GM19452 (cell line): ENCODE data around the gene ZNF778.

Source experiments
- ATAC-seq: cut with Tn5 transposase; IDR thresholded peaks from one replicate; pipeline ENCODE4 v1.9.1; 2021; ENCODE audit not compliant: unreplicated experiment

ZNF778 gene

DNA sequence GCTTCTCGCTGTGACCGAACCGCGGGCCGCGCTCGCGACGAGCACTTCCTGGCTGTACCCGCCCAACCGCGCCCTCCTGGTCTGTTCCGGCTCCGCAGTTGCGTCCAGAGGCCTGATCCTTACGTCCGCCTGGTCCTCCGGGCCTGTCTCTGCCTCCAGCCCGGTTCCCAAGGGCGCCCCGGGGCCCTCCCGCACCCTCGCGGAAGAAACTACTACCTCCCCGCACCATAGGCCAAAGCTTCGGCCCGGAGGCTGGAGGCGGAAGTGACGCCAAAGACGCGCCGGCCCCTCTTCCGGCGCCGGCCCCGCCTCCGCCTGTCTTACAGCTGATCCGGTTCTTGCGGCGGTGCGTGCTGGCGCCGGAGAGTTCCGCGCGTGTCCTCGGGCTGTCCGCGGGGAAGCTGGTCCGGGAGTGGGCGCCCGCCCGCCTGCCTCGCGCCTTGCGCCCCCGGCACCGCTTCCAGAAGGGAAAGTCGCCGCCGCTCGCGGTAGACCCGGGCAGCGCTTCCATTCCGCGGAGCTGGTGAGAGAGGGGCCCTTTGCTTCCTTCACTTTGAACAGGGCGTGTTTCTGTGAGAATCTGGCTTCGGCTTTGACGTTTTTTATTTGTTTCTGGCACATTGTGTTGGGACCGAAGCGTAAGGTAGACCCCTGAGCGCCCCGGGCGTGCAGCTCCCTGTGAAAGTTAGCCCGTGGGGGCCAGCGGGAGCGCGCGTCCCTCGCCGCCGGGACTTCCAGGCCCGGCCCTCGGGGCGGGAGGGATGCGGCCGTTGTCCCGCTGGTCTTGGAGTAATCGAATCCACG lies at the start of gene ZNF778:
Gene ZNF778, plus strand, starts transcription at position 316 of the 804 bp plus-strand sequence. CDS start 3,425 bp downstream, outside the sequence.
- peak; percentile 85 for ATAC-seq

DNA sequence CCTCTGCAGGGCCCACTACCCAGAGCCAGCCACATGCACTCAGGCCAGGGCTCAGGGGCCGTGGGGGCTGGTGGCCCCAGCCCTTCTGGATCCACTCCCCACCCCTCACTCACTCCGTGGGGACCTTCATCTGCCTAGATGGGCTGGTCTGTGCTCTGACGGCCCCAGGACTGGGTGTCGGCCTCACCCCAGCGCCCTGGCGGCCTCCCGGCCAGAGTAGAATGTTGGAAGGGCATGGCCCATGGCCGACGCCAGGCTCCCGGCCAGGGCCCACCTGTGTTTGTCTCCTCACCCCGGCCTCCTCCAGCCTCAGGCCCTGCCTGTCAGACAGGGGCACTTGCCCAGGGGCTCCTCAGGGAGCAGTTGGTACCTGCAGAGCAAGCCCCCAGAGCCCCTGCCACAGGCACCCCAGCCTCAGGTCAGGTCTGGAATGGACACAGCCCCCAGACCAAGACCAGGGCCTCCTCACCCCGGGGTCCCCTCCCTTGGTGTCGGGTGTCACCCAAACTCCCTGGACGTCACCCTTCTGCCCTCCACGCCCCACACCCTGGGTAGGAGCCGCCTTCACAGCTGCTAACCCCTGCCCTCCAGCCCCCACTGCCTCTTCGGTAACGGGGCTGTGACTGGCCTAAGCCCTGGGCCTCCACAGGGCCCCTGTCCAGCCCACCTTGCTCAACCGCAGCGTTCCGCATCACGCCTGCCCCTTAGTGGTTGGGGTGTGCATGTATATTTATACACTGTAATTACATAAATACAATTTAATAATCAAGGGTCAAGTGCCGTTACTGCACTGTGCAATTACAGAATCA lies 48.9 kb upstream of the ZNF778 start:
- no peak for ATAC-seq

DNA sequence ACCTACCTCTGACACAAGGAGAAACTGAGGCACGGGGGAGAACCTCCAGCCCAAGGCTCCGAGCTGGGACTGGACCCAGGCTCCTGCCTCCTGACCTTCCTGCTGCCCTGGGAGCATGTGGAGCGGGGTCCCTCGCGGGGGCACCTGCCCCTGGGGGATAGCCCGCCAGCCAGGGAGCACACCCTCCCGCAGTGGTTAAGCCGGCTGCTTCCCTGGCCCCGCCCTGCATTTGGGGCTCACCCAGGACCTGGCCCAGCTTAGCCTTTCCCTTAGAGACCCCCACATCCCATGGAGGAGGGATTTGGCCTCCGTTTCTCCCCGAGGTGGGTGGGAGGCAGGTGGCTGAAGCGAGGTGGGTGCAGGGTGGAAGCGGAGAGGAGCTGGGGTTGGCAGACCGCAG lies 47.7 kb upstream of the ZNF778 start:
- no peak for ATAC-seq

DNA sequence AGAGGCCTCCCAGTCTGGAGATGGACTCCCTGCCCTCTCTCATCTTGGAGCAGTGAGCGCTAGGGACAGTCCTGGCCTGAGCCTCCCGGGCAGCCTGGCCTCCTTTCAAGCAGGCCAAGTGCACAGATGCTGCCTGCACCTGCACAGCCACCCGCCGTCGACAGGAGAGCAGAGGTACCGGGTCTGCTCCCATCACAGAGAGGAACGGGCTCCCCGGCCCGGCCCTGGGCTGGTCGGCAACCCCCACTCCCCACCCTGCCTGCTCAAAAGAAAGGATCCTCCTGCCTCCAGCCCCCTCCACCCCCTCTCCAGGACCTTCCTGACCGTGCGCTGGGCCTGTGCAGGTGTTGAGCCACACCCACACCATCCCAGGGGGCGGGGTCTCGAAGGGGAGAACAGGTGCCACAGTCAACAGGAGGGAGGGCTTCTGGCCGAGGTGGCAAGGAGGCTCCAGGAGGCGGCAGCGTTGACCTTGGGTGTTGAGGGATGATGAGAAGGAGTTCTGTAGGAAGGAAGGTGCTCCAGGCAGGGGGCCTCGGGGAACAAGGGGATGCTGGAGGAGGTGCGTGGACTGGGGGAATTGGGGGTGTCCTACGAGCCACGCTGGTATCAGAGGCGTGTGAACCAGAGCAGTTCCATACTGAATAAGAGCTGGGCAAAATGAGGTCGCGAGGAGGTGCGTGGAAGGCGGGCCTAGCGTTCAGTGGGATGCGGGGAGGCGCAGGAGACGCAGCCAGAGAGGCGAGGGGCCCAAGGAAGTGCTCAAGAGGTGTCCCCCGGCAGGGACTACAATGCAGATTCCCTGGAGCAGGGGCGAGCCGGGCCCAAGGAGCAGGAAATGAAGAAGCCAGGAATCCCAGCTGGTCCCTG lies 46.9 kb upstream of the ZNF778 start:
- ATAC-seq = no peak

DNA sequence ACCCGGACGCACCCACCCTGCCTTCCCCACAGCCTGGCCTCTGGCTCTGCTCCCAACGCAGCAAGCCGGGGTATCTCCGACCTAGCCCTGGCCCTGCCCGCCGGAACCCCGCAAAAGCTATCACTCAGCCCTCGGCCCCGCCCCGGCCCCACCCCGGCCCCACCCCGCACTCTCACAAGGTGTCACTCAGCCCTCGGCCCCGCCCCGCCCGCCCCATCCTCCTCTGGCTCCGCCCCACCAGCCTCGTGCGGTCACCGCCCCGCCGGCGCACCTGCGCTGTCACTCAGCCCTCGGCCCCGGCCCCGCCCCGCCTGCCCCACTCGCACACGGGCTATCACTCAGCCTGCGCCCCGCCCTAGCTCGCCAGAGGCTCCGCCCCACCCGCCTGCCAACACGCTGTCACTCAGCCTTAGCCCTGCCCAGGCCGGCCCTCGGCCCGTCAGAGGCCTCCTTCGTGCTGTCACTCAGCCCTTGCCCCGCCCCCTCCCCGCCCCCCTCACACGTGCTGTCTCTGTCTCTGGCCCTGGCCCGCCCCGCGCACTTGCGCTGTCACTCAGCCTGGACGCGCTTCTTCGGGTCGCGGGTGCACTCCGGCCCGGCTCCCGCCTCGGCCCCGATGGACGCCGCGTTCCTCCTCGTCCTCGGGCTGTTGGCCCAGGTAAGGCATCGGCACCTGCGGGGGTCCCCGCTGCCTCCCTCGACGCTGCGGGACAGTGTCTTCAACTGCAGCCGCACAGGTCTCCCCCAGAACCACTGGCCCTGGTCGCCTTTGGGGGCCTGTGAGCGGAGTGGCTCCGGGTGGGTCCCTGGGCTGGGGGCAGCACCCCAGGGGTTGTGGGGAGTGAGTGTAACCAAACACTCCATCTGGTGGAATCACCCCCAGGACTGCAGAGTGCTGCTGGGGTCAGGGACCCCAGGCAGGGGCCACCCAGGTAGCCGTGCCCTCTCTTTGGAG lies 46.0 kb upstream of the ZNF778 start, which contains the start of gene CDH15:
Gene CDH15, plus strand, starts transcription at position 533 of the 955 bp plus-strand sequence. Its CDS starts 84 bp downstream, at position 617.
- ATAC-seq = peak; percentile 75

DNA sequence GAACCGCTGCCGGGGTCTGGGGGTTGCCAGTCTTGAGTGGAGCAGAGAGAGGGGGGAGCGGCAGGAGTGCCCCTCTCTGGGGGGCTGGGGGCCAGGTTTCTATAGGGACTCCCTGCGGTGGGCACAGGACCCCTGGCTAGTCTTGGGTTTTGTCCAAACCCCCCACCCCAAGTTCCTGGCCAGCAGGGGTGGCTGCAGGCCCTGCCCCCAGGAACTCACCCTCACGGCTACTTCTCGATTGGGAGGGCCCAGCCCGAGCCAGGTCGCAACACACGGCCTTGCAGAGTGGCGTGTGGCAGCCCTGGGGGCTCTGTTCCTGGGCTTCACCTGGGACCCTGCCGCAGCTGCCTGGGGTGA lies 45.4 kb upstream of the ZNF778 start:
- no peak for ATAC-seq

DNA sequence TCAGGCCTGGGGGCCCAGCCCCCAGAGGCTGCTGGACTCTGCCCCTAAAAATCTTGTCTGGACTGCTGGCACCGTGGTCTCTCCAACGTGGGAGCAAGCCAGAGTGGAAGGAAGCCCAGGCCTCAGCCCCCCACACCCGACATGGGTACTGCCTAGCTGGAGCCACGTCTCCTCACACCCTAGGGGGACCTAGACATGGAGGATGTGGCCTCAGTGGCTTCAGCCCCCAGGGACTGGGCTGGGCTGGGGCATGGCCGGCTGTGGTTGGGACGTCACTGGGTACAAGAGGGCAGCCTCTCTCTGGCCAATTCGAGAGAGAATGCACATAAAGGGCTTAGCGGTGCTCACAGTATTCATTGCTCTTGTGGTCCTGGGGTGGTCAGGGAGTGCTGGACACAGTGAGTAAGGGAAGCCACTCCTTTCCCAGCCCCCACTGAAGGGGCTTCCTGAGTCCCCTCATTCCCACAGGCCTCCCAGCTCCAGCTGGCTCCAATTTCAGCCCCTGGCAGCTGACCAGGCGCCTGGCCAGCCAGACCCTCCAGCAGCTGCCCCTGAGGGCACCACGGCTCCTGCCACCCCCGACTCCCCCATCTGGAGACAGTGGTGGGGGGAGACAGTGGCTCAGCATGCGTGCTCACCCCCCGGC lies 44.9 kb upstream of the ZNF778 start:
- ATAC-seq = no peak

DNA sequence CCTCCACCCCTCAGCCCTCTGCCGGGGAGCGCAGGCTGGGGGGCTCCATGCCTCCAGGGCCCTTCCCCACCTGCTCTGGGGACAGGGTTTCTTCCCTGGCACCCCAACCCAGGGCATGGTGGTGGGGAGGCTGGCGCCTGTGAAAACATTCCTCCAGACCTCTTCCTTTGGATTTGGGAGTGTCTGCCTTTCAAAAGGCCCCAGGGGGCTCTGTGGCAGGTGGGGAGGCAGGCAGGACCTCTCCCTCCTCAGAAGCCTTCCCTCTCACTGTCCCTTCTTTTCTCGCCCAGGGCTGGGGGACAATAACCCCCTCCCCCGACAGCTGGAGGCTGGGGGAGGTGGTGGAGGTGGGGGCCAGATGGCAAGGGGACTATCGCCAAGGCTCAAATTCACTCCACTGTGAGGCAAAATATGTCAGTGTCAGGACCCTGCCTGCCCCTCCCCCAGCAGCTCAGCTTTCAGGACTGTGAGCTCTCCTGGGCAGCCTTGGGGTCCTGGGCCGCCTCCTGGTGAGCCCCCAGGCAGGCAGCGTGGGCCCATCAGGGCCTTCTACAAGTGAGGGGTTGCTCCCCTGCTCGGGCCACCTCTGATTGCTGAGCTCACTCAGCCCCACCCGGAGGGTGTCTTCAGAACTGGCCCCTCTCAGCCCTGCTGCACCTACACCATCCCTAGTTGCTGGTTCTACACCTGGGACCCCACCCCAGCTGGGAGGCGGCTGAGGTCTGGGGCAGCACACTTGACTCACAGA lies 44.2 kb upstream of the ZNF778 start:
- no peak for ATAC-seq

DNA sequence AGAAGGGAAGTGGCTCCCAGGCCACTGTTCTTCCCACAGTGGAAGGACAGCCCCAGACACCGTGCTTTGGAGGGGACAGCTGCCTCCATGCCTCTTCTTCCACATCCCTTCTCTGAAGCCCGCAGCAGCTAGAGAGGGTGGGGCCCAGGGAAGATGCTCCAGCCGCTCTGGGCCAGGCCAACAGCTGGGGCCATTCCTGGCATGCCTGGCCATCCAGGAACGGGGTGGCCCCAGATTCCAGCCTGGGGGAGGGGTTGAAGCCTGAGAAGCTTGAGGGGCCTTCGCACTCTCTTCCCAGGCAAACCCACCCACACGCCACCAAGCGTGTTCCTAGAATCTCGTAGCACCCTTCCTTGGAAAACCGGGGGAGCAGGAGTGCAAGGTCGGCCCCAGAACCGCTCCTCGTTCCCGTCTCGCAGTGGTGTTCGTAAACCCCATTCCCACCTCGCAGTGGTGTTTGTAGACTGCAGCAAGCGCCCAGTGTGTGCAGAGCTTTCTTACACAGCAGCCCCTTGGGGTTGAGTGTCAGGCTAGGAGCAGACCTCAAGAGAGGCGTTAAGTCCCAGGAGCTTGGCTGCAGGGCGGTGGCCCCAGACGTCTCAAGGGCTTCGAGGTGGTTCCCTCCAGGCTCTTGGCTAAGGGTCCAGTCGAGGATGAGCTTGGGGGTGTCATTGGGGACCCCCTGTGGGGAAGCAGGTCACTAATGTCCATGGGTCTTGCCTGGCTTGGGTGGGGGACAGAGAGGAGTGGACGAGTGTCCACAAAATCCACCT lies 43.3 kb upstream of the ZNF778 start:
- no peak for ATAC-seq

DNA sequence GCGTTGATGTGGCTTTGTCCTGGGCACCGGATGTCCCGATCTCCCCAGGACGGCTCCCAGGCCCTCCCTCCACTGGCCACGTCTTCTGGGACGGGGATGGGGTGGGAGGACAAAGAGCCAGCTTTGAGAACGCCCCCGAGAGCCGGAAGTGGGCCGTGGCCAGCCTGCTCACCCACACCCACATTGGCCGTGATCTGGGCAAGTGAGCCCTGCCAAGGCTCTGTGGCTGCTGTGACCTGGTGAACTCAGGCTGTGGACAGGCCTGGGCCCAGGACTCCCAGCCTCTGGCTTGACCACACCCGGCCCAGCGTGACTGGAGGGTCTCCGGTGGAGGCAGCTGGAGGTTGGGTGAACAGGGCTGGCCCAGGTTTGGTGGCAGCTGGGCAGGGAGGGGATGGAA lies 42.6 kb upstream of the ZNF778 start:
- no peak for ATAC-seq

DNA sequence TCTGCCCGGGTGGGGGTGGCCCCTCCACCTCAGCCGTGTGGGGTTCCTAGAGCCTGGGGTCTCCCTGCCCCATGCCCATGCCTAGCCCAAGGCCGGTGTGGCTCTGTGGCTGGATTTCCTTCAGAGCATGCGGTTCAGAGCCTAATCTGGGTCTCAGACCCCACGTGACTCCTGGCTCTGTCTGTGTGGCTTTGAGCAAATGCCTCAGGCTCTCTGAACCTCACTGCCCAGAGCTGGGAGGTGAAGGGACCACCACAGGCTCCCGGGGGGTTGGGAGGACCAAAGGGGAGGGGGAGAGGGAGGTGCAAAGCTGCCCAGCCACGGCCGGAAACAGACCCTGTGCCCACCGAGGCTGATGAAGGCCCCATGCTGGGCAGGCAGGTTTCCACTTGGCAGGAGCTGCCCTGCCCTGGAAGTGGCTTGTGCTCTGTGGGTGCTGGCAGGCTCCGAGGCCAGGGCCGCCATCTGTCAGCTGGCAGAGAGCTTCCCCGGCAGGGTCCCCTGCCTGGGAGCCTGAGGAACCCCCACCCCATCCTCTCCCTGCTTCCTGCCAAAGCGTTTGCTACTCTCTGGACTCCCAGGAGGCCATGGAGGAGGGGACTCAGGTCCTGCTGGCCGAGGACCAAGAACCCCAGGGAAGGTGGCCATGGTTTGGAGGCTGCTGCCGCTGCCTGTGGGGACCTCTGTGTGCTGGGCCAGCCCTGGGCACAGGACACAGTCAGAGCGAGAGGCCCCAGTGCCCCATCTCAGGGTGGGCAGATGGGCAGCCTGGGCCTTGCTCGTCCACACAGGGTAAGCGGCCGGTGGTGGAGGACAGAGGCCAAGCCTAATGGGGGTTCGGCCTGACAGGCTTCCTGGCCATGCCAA lies 42.0 kb upstream of the ZNF778 start:
- no peak for ATAC-seq

DNA sequence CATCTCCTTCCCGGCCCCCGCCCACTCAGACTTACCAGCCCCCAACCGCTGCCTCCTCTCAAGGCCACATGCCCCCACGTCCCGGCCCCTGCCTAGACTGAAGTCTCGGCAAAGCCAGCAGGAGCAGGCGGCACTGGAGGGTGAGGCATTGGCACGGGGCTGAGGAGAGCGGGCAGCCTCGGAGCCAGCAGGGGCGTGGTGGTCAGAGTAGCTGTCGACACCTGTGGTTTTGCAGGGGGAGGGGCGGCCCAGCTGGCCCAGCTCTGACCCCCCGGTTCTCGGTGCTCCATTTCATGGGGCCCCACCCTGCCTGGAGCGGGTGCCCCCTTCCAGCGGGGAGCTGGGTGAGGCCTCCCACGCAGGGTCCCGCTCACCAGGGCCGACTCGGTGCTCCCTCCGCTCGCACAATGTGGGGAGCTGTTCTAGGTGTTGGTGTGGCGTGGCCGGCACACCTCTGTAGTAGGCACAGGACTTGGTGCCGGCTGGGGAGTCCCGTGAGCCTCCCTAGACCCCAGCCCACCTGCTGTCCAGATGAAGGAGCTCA lies 41.3 kb upstream of the ZNF778 start:
- no peak for ATAC-seq

DNA sequence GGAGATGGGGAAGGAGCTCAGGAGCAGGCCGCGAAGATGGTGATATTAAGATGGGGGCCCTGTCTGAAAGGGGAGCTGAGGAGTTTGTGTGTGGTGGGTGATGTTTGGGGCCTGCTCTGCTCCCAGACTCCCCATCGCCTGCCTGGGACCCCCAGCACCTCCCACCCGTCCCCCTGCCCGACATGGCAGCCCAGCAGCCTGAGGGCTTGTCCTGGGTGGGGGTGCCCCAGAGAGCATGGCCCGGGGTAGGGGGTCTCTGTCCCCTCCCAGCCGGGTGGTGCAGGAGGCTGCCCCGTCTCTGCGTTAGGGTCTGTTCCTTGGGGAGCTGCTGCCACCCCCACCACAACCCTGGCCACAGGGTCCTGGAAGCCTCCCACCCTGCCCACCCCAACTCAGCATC lies 40.8 kb upstream of the ZNF778 start:
- no peak for ATAC-seq

DNA sequence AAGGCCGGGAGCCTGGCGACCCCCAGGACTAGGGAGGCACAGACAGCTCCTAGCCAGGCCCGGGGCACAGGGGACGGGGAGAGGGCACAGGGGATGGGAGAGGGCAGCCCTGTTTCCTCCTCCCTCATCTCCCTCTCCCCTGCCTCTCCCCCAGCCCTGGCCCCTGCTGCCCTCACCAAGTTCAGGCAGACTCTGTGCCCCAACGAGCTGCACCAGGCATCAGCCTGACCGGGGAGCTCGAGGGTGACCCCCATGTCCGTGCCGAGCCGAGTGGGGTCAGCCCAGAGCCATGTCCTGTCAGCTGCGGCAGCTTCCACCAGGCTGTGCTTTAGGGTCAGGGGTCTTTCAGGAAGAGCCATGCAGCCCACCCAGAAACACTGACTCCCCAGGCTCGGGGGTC lies 40.0 kb upstream of the ZNF778 start:
- no peak for ATAC-seq

DNA sequence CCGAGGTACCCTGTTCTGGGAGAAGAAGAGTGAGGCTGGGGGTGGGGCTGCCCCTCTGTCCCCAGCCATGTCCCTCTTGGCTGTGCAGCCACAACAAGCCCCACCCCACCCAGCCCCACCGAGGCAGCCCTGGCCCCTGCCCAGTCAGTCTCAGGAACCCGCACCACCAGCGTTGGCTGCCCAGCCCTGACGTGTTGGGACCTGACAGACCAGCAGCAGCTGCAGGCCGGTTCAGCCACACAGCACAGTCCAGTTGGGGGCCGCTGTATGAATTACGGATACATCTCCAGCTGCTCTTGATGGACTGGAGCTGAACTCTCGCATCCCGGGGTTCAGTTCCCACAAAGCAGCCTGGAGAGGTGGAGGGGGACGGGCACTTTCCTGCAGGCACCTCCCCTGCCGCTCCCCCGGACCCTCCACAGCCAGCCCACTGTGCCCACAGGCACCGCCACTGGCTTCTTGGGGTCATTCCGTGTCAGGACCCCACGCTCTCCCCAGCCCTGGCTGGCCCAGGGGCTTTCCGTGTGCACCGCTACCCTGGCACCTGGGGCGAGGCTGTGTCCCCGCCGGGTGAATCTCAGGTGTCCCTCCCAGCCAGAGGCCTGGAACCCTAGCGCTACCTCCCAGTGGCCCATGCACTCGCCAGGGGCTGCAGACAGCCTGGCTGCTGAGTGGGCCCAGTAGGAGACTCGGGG lies 38.9 kb upstream of the ZNF778 start:
- no peak for ATAC-seq

DNA sequence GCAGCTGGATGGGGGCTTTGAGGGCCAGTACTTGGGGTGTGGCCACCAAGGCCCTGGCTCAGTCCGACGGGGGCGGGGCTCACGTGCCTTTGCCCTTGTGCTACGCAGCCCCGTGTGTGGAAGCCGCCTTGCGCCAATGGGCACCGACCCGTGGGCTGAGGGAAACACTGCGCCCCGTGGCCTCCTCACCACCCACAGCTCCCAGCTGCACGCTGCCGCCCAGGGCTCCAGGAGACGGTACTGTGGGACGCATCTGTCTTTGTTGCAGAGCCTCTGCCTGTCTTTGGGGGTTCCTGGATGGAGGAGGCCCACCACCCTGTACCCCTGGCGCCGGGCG lies 38.4 kb upstream of the ZNF778 start:
- ATAC-seq = no peak
